Neural cell (in vitro differentiated cells): ENCODE results near the gene RACK1. TPM values are rescaled to one million over a fixed set of nuclear protein-coding genes. Genes with fewer than 3 reads are reported as not detected.

Source experiments
- H2AFZ ChIP-seq: fragments of 200-600, 300-800 bp; sonication (generic), shearing (Covaris generic); 2 replicates; pipeline ENCODE4 v1.6.0; 2014; ENCODE audit warnings: low read depth, mild to moderate bottlenecking, antibody characterized with exemption, low read length, moderate library complexity
- H3F3A ChIP-seq: fragments of 200-600 bp; shearing (Covaris generic); 2 replicates; pipeline ENCODE4 v1.6.1; 2016; ENCODE audit warnings: mild to moderate bottlenecking, moderate library complexity, mixed read lengths, antibody characterized with exemption, low read length; ENCODE audit not compliant: insufficient read depth, poor library complexity, severe bottlenecking
- H3K27ac ChIP-seq: fragments of 200-600, 300-800 bp; sonication (generic), shearing (Covaris generic); 2 replicates; pipeline ENCODE4 v1.5.1; 2014; ENCODE audit warnings: mild to moderate bottlenecking, low read length, moderate library complexity
- H3K27me3 ChIP-seq: fragments of 300-800, 200-600 bp; sonication (generic), shearing (Covaris generic); 2 replicates; pipeline ENCODE4 v1.6.0; 2014; ENCODE audit warnings: mild to moderate bottlenecking, low read depth, low read length, moderate library complexity; ENCODE audit not compliant: insufficient read depth
- H3K36me3 ChIP-seq: fragments of 300-800, 200-600 bp; sonication (generic), shearing (Covaris generic); 2 replicates; pipeline ENCODE4 v1.5.1; 2014; ENCODE audit warnings: mild to moderate bottlenecking, antibody characterized with exemption, low read length, moderate library complexity; ENCODE audit not compliant: insufficient read depth
- H3K4me2 ChIP-seq: fragments of 300-800, 200-600 bp; sonication (generic), shearing (Covaris generic); 2 replicates; pipeline ENCODE4 v1.6.0; 2014; ENCODE audit warnings: mild to moderate bottlenecking, low read length
- H3K4me3 ChIP-seq: fragments of 300-800, 200-600 bp; sonication (generic), shearing (Covaris generic); 2 replicates; pipeline ENCODE4 v1.5.1; 2014; ENCODE audit warnings: mild to moderate bottlenecking, low read length, moderate library complexity
- H3K79me2 ChIP-seq: fragments of 200-600 bp; shearing (Covaris generic); replicated peaks from 2 replicates; pipeline ENCODE4 v1.6.0; 2014; ENCODE audit warnings: mild to moderate bottlenecking, low read length, moderate library complexity; ENCODE audit not compliant: insufficient read depth
- H3K9ac ChIP-seq: fragments of 300-800, 200-600 bp; sonication (generic), shearing (Covaris generic); 2 replicates; pipeline ENCODE4 v1.6.1; 2016; ENCODE audit warnings: mild to moderate bottlenecking, low read length, mixed read lengths
- H3K9me2 ChIP-seq: fragments of 200-600 bp; shearing (Covaris generic); 2 replicates; pipeline ENCODE4 v1.6.1; 2016; ENCODE audit warnings: mild to moderate bottlenecking, low read length, mixed read lengths; ENCODE audit not compliant: insufficient read depth
- H3K9me3 ChIP-seq: fragments of 200-600, 300-800 bp; sonication (generic), shearing (Covaris generic); 2 replicates; pipeline ENCODE4 v1.6.1; 2016; ENCODE audit warnings: mild to moderate bottlenecking, mixed run types, low read length, moderate library complexity, mixed read lengths
- H4K20me1 ChIP-seq: fragments of 200-600 bp; shearing (Covaris generic); 2 replicates; pipeline ENCODE4 v1.6.1; 2016; ENCODE audit warnings: mild to moderate bottlenecking, mixed run types; ENCODE audit not compliant: insufficient read depth
- CTCF ChIP-seq: fragments of 450-650 bp; IDR thresholded peaks from 2 replicates; pipeline ENCODE4 v1.5.1; 2014; ENCODE audit warnings: antibody characterized with exemption, mild to moderate bottlenecking, moderate library complexity; ENCODE audit not compliant: poor library complexity, severe bottlenecking
- EP300 ChIP-seq: fragments of 450-650 bp; conservative IDR thresholded peaks from 2 replicates; pipeline ENCODE4 v1.6.1; 2014; ENCODE audit warnings: antibody characterized with exemption, mild to moderate bottlenecking, moderate library complexity; ENCODE audit not compliant: poor library complexity, severe bottlenecking
- EZH2 ChIP-seq: fragments of 200-600, 300-800 bp; shearing (Covaris generic), sonication (generic); IDR thresholded peaks from 2 replicates; pipeline ENCODE4 v1.6.1; 2014; ENCODE audit warnings: antibody characterized with exemption, low read length, borderline replicate concordance, mild to moderate bottlenecking; ENCODE audit not compliant: insufficient read depth, poor library complexity, severe bottlenecking
- MXI1 ChIP-seq: fragments of 450-650 bp; conservative IDR thresholded peaks from 2 replicates; pipeline ENCODE4 v1.6.1; 2014; ENCODE audit warnings: antibody characterized with exemption, mild to moderate bottlenecking; ENCODE audit not compliant: poor library complexity, severe bottlenecking
- POLR2AphosphoS5 ChIP-seq: IDR thresholded peaks from 2 replicates; pipeline ENCODE4 v1.6.1; 2012
- RAD21 ChIP-seq: fragments of 450-650 bp; conservative IDR thresholded peaks from 2 replicates; pipeline ENCODE4 v1.6.1; 2014; ENCODE audit warnings: antibody characterized with exemption, mild to moderate bottlenecking, moderate library complexity
- REST ChIP-seq: IDR thresholded peaks from 2 replicates; pipeline ENCODE4 v1.6.1; 2012; ENCODE audit warnings: borderline replicate concordance
- SMC3 ChIP-seq: fragments of 450-650 bp; conservative IDR thresholded peaks from 2 replicates; pipeline ENCODE4 v1.6.1; 2014; ENCODE audit warnings: antibody characterized with exemption, mild to moderate bottlenecking, moderate library complexity; ENCODE audit not compliant: poor library complexity
- TAF1 ChIP-seq: IDR thresholded peaks from 2 replicates; pipeline ENCODE4 v1.6.1; 2012; ENCODE audit warnings: low read depth
- polyA plus RNA-seq: library from polyadenylated mRNA; depleted of rRNA; stranded (reverse); fragments of >200 nt; gene quantifications from 2 replicates; pipeline ENCODE4 v1.2.3, GENCODE V29; 2014

RACK1 gene
- polyA plus RNA-seq, 1 donor from 2014 or later: 2,178 TPM

GRCh38 chr5:181235323-181235688 is 8.4 kb downstream of the RACK1 start:
- H4K20me1 ChIP-seq: no peaks in the 10 kb centered on the region
- TF ChIP-seq EP300 (no peak), POLR2AphosphoS5 (no peak)
- no peaks in the 10 kb centered on the region for H3F3A ChIP-seq
- peaks cover 15% of the 10 kb centered on the region for H3K36me3 ChIP-seq
- no peak overlapping the region for H3K27ac ChIP-seq
- no peak overlapping the region for H3K4me3 ChIP-seq
- no peak overlapping the region for H3K4me2 ChIP-seq
- H3K9me2 ChIP-seq: no peaks in the 10 kb centered on the region
- H3K9me3 ChIP-seq: no peaks in the 10 kb centered on the region
- no peaks in the 10 kb centered on the region for H3K27me3 ChIP-seq
- H3K79me2 ChIP-seq: no peaks in the 10 kb centered on the region
- H2AFZ ChIP-seq: no peak overlapping the region
- no peak overlapping the region for H3K9ac ChIP-seq

- Histone ChIP-seq H3K9ac (no peak overlapping the region), H3F3A (no peaks in the 10 kb centered on the region), H3K27me3 (no peaks in the 10 kb centered on the region), H3K27ac (no peak overlapping the region), H3K9me3 (no peaks in the 10 kb centered on the region), H3K9me2 (no peaks in the 10 kb centered on the region), H4K20me1 (no peaks in the 10 kb centered on the region), H3K4me2 (no peak overlapping the region), H3K36me3 (peaks cover 15% of the 10 kb centered on the region), H3K4me3 (no peak overlapping the region), H3K79me2 (no peaks in the 10 kb centered on the region), H2AFZ (no peak overlapping the region)
- TF ChIP-seq SMC3: no peak
- TF ChIP-seq EZH2: no peak
- TF ChIP-seq EP300: no peak
- TF ChIP-seq POLR2AphosphoS5: no peak
- TF ChIP-seq MXI1: no peak
- TF ChIP-seq CTCF: no peak
- TF ChIP-seq REST: no peak
- no peak for TF ChIP-seq RAD21
- TF ChIP-seq TAF1: no peak
Observed at GRCh38 chr5:181234455-181235306, 9.0 kb downstream of the RACK1 start.
